Measurements from ENCODE around the gene SYNPR. TPM values are rescaled to one million over a fixed set of nuclear protein-coding genes. Genes with fewer than 3 reads are reported as not detected.

SYNPR gene
- total RNA-seq, 4 donors from 2014 or later, result 0.17 to 0.58 TPM; not detected in 2

DNA sequence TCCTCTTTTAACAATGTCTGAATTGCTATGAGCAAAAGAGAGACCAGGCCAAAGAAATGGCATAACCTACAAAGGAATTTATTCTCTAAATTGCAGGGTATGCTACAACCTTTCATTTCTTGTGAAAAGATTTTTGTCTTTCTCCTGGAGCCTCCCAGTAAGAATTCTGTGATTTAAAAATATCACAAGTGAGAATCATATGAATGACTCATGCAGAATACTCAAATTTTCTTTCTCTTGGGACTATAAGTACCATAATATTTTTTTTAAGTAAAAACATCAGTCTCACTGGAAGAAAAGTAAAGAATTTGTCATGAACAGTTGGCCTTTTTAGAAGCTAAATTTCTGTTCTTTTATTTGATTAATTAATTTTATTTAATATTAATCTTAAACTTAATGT is 26.3 kb downstream of the SYNPR start:
- no peak overlapping the region for H3K27ac ChIP-seq (replicated peaks in 1 of 4)
- H3K9me3 ChIP-seq, result no peaks in the 10 kb centered on the region
- TF ChIP-seq EP300 (IDR thresholded peaks at IDR 0.05), result no peak
- no peak for TF ChIP-seq POLR2AphosphoS5 (IDR thresholded peaks at IDR 0.05)
- TF ChIP-seq, protein P1, sequence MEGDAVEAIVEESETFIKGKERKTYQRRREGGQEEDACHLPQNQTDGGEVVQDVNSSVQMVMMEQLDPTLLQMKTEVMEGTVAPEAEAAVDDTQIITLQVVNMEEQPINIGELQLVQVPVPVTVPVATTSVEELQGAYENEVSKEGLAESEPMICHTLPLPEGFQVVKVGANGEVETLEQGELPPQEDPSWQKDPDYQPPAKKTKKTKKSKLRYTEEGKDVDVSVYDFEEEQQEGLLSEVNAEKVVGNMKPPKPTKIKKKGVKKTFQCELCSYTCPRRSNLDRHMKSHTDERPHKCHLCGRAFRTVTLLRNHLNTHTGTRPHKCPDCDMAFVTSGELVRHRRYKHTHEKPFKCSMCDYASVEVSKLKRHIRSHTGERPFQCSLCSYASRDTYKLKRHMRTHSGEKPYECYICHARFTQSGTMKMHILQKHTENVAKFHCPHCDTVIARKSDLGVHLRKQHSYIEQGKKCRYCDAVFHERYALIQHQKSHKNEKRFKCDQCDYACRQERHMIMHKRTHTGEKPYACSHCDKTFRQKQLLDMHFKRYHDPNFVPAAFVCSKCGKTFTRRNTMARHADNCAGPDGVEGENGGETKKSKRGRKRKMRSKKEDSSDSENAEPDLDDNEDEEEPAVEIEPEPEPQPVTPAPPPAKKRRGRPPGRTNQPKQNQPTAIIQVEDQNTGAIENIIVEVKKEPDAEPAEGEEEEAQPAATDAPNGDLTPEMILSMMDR (IDR thresholded peaks at IDR 0.05), result no peak
- no peak for TF ChIP-seq POLR2A (IDR thresholded peaks at IDR 0.05; ENCODE audit: low read depth)
- H3K36me3 ChIP-seq, result no peaks in the 10 kb centered on the region
- H3K4me1 ChIP-seq, result no peaks in the 10 kb centered on the region
- DNase-seq (ENCODE audit: extremely low spot score), result no peak
- H3K27me3 ChIP-seq, result peaks cover 0 to 1% (median 0%) of the 10 kb centered on the region in 4 donors
- intact Hi-C loops (cut with DNase I), result no loop called here
- H3K4me3 ChIP-seq, result no peak overlapping the region

DNA sequence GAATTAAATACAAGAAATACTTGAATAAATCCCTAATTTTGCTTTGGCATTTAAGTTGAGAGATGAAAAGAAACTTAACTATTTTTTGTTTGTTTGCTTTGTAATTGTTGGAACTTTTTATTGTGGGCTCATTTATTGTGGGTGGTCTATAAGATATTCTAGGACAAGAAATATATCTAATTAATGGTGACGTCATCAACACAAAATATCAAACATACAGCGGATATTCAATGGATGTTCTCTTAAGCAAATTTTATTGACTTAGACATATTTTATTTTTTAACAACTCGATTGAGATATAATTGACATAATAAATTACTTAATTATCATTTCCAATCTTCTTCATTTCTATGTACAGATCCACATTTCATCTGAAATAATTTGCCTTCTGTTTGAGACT is 30.0 kb downstream of the SYNPR start:
- TF ChIP-seq EP300 (IDR thresholded peaks at IDR 0.05), result no peak
- Histone ChIP-seq H3K9me3 (no peaks in the 10 kb centered on the region), H3K4me1 (no peaks in the 10 kb centered on the region), H3K36me3 (no peaks in the 10 kb centered on the region), H3K27ac (replicated peaks in 1 of 4) (no peak overlapping the region), H3K27me3 (peaks cover 0 to 7% (median 0%) of the 10 kb centered on the region in 4 donors), H3K4me3 (no peak overlapping the region)
- DNase-seq (ENCODE audit: extremely low spot score), result no peak
- intact Hi-C loops (cut with DNase I), result no loop called here
- 81% methylated on average over 3 of the region's 3 CpGs for WGBS

DNA sequence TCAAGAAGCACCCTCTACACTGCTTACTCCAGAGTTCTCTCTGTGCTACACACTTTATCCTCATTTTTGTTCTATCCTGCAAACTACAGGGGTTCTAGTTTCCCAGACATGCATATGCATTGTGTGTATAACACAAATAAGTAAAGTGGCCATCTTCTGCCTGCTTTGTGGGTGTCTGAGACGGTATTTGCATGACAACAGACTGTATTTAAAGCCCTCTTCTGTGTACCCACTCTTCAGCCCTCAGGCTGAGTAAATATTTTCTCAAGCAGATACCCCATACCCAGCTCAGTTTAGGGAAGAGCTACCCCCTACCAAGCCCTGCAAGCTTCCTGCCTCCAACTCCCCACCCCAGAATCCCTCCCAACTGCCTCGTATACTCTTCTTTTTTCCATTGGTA is 31.7 kb downstream of the SYNPR start:
- H3K27me3 ChIP-seq, result peaks cover 0 to 7% (median 0%) of the 10 kb centered on the region in 4 donors
- no peaks in the 10 kb centered on the region for H3K4me1 ChIP-seq
- H3K4me3 ChIP-seq, result no peak overlapping the region
- TF ChIP-seq POLR2A (IDR thresholded peaks at IDR 0.05; ENCODE audit: low read depth) (no peak), POLR2AphosphoS5 (IDR thresholded peaks at IDR 0.05) (no peak), EP300 (IDR thresholded peaks at IDR 0.05) (no peak)
- TF ChIP-seq, protein P1 (IDR thresholded peaks at IDR 0.05), result no peak
- intact Hi-C loops (cut with DNase I), result no loop called here
- 11% methylated on average over 2 of the region's 2 CpGs for WGBS
- H3K9me3 ChIP-seq, result no peaks in the 10 kb centered on the region
- H3K36me3 ChIP-seq, result no peaks in the 10 kb centered on the region
- H3K27ac ChIP-seq (replicated peaks in 1 of 4), result no peak overlapping the region
- DNase-seq (ENCODE audit: extremely low spot score), result no peak

DNA sequence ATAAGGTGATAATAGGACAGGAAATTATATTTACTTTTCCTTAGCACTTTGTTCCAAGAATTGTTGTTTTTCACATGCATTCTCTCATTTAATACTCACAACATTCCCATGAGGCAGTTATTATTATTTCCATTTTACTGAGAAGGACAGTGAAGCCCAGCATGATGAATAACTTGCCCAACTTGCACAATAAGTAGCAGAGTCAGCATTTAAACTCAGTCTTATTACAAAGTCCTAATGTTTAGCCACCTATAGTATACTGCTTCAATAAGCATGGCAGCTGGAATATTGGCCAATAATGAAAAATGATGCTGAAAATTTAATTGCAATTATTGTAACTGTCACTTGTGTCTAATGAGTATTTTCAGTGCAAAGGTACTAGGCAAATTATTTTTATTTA is 45.7 kb downstream of the SYNPR start:
- intact Hi-C loops (cut with DNase I), result no loop called here
- Histone ChIP-seq H3K27ac (replicated peaks in 1 of 4) (no peak overlapping the region), H3K36me3 (no peaks in the 10 kb centered on the region), H3K4me1 (no peaks in the 10 kb centered on the region), H3K4me3 (no peak overlapping the region), H3K27me3 (no peaks in the 10 kb centered on the region), H3K9me3 (no peaks in the 10 kb centered on the region)
- DNase-seq (ENCODE audit: extremely low spot score), result no peak
- no peak for TF ChIP-seq POLR2A (IDR thresholded peaks at IDR 0.05; ENCODE audit: low read depth)
- no peak for TF ChIP-seq EP300 (IDR thresholded peaks at IDR 0.05)
- TF ChIP-seq, protein P1 (IDR thresholded peaks at IDR 0.05), result no peak
- no peak for TF ChIP-seq POLR2AphosphoS5 (IDR thresholded peaks at IDR 0.05)

DNA sequence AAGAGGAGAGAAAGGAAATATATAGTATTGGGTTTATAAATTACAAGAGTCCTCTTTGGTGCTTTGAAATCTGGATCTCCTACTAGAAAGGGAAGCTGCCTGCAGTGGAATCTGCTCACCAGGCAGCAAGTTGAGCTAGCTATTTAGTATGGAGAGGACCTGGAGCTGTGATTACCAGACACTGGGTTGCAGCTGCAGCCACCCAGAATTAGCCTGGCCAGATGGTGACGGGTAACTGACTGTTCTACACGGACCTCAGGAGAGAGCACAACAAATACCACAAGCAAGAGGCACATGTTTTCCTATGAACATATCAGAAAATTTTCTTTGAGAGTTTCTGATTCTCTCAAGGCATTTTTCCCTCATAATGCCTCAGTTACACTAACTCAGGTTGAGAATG is 46.5 kb downstream of the SYNPR start:
- Histone ChIP-seq H3K27me3 (no peaks in the 10 kb centered on the region), H3K4me3 (no peak overlapping the region), H3K9me3 (no peaks in the 10 kb centered on the region), H3K4me1 (no peaks in the 10 kb centered on the region), H3K36me3 (no peaks in the 10 kb centered on the region), H3K27ac (replicated peaks in 1 of 4) (no peak overlapping the region)
- WGBS, result 85% methylated on average over 2 of the region's 2 CpGs
- no peak for DNase-seq (ENCODE audit: extremely low spot score)
- TF ChIP-seq, protein P1 (IDR thresholded peaks at IDR 0.05), result no peak
- TF ChIP-seq EP300 (IDR thresholded peaks at IDR 0.05), result no peak
- no peak for TF ChIP-seq POLR2A (IDR thresholded peaks at IDR 0.05; ENCODE audit: low read depth)
- TF ChIP-seq POLR2AphosphoS5 (IDR thresholded peaks at IDR 0.05), result no peak
- intact Hi-C loops (cut with DNase I), result no loop called here
